IMR-90 (cell line): ENCODE measurements around the gene CMSS1. TPM values are rescaled to one million over a fixed set of nuclear protein-coding genes. Genes with fewer than 3 reads are reported as not detected.

Experiments used
- ATAC-seq: fragments of 200-7000 bp; cut with Tn5 transposase; 2 replicates; pipeline ENCODE4 v1.9.1; 2020; ENCODE audit warnings: low read depth, mild to moderate bottlenecking, moderate library complexity
- BruUV-seq: library from RNA; stranded (reverse); fragments of 400-500 nt; replicated peaks from 2 replicates; lab custom pipeline; 2021; lab: Mats Ljungman, UMichigan
- CTCF ChIA-PET: fragments of 300-600 bp; formaldehyde crosslinking; extraction: SDS; loops from one replicate; lab custom pipeline; 2021; ENCODE audit warnings: antibody characterized with exemption; lab: Yijun Ruan, JAX
- POLR2A ChIA-PET: fragments of 300-600 bp; sonication (Branson Sonifier 250); formaldehyde crosslinking; loops from one replicate; lab custom pipeline; 2022; ENCODE audit warnings: antibody characterized with exemption; ENCODE audit not compliant: unreplicated experiment; lab: Charles Lee
- DNase-seq: peaks from one replicate; pipeline ENCODE4 v3.0.0; 2013
- H2AFZ ChIP-seq: replicated peaks from 2 replicates; pipeline ENCODE3; 2013; ENCODE audit warnings: low read length, mild to moderate bottlenecking; ENCODE audit not compliant: poor library complexity
- H2AK5ac ChIP-seq: 2 replicates; pipeline ENCODE4 v1.6.1; 2013; ENCODE audit warnings: low read depth, low read length, inconsistent platforms
- H2AK9ac ChIP-seq: replicated peaks from 2 replicates; pipeline ENCODE3; 2013; ENCODE audit warnings: mild to moderate bottlenecking, low read depth, low read length, moderate library complexity; ENCODE audit not compliant: poor library complexity
- H2BK120ac ChIP-seq: 2 replicates; pipeline ENCODE4 v1.6.1; 2013; ENCODE audit warnings: low read depth, low read length, inconsistent platforms
- H2BK15ac ChIP-seq: 3 replicates; pipeline ENCODE4 v1.6.1; 2013; ENCODE audit warnings: low read depth, low read length, inconsistent platforms
- H2BK20ac ChIP-seq: 2 replicates; pipeline ENCODE4 v1.6.1; 2013; ENCODE audit warnings: low read depth, mild to moderate bottlenecking, inconsistent platforms, low read length, moderate library complexity
- H2BK5ac ChIP-seq: 2 replicates; pipeline ENCODE4 v1.6.1; 2013; ENCODE audit warnings: mild to moderate bottlenecking, low read depth, low read length, inconsistent platforms; ENCODE audit not compliant: poor library complexity, severe bottlenecking
- H3K14ac ChIP-seq: replicated peaks from 2 replicates; pipeline ENCODE4 v1.6.1; 2013; ENCODE audit warnings: low read depth, low read length, inconsistent platforms
- H3K18ac ChIP-seq: 2 replicates; pipeline ENCODE4 v1.6.1; 2013; ENCODE audit warnings: low read depth, low read length, control low read depth
- H3K23ac ChIP-seq: 2 replicates; pipeline ENCODE4 v1.6.1; 2013; ENCODE audit warnings: low read depth, low read length, inconsistent platforms
- H3K27ac ChIP-seq: 2 replicates; pipeline ENCODE4 v1.5.1; 2013; ENCODE audit warnings: mild to moderate bottlenecking, control low read depth, low read length; ENCODE audit not compliant: insufficient read depth
- H3K27me3 ChIP-seq: 2 replicates; pipeline ENCODE4 v1.6.1; 2013; ENCODE audit warnings: low read length; ENCODE audit not compliant: control insufficient read depth, insufficient read depth
- H3K36me3 ChIP-seq: 2 replicates; pipeline ENCODE4 v1.6.1; 2013; ENCODE audit warnings: low read length, mixed read lengths; ENCODE audit not compliant: control insufficient read depth, insufficient read depth
- H3K4ac ChIP-seq: 2 replicates; pipeline ENCODE4 v1.6.1; 2013; ENCODE audit warnings: low read depth, low read length, inconsistent platforms
- H3K4me1 ChIP-seq: 2 replicates; pipeline ENCODE4 v1.6.1; 2013; ENCODE audit warnings: low read length, mixed read lengths; ENCODE audit not compliant: control insufficient read depth, insufficient read depth
- H3K4me2 ChIP-seq: 2 replicates; pipeline ENCODE4 v1.6.1; 2013; ENCODE audit warnings: low read depth, mild to moderate bottlenecking, control low read depth, low read length, moderate library complexity
- H3K4me3 ChIP-seq: 2 replicates; pipeline ENCODE4 v1.5.1; 2013; ENCODE audit warnings: low read depth, mild to moderate bottlenecking, control low read depth, low read length, moderate library complexity; ENCODE audit not compliant: insufficient read depth
- H3K56ac ChIP-seq: 2 replicates; pipeline ENCODE4 v1.6.1; 2013; ENCODE audit warnings: low read length, inconsistent platforms; ENCODE audit not compliant: insufficient read depth; ENCODE audit errors: extremely low read depth
- H3K79me1 ChIP-seq, 2 experiments: 2 replicates each; pipeline ENCODE4 v1.6.1; 2013; ENCODE audit warnings: low read length in 2 of 2, inconsistent platforms in 1 of 2, low read depth in 1 of 2
- H3K9ac ChIP-seq: 2 replicates; pipeline ENCODE4 v1.6.1; 2013; ENCODE audit warnings: low read depth, low read length, control low read depth
- H3K9me1 ChIP-seq: 2 replicates; pipeline ENCODE4 v1.6.1; 2013; ENCODE audit warnings: low read length, inconsistent platforms; ENCODE audit not compliant: insufficient read depth
- H3K9me3 ChIP-seq: 2 replicates; pipeline ENCODE4 v1.6.1; 2013; ENCODE audit warnings: low read length; ENCODE audit not compliant: control insufficient read depth, insufficient read depth
- H4K20me1 ChIP-seq: 2 replicates; pipeline ENCODE4 v1.6.1; 2013; ENCODE audit warnings: low read length, inconsistent platforms; ENCODE audit not compliant: insufficient read depth
- H4K5ac ChIP-seq: 2 replicates; pipeline ENCODE4 v1.6.1; 2013; ENCODE audit warnings: mild to moderate bottlenecking, low read depth, low read length, control low read depth
- H4K8ac ChIP-seq, 2 experiments: 2 replicates each; pipeline ENCODE4 v1.6.1; 2013; ENCODE audit warnings: low read depth in 2 of 2, low read length in 2 of 2, control low read depth in 1 of 2, inconsistent platforms in 1 of 2
- H4K91ac ChIP-seq: 2 replicates; pipeline ENCODE4 v1.6.1; 2013; ENCODE audit warnings: low read depth, low read length, inconsistent platforms; ENCODE audit not compliant: insufficient read depth
- CEBPB ChIP-seq: IDR thresholded peaks from 2 replicates; pipeline ENCODE4 v1.6.1; 2012; ENCODE audit warnings: low read depth, low read length, improper control_type of control experiment
- CHD1 ChIP-seq: IDR thresholded peaks from 2 replicates; pipeline ENCODE4 v1.6.1; 2012; ENCODE audit warnings: low read depth, low read length, improper control_type of control experiment
- ELK1 ChIP-seq: fragments of 150-350 bp; IDR thresholded peaks from 2 replicates; pipeline ENCODE4 v1.6.1; 2016; ENCODE audit warnings: low read depth, mild to moderate bottlenecking, low read length, moderate library complexity, borderline replicate concordance
- FOS ChIP-seq: fragments of 150-350 bp; IDR thresholded peaks from 2 replicates; pipeline ENCODE4 v1.6.1; 2016; ENCODE audit warnings: low read depth, low read length
- MAFK ChIP-seq: IDR thresholded peaks from 2 replicates; pipeline ENCODE4 v1.6.1; 2012; ENCODE audit warnings: low read depth, low read length, improper control_type of control experiment
- MAZ ChIP-seq: IDR thresholded peaks from 2 replicates; pipeline ENCODE4 v1.6.1; 2012; ENCODE audit warnings: low read depth, mild to moderate bottlenecking, low read length, improper control_type of control experiment, moderate library complexity, borderline replicate concordance
- MXI1 ChIP-seq: IDR thresholded peaks from 2 replicates; pipeline ENCODE4 v1.6.1; 2012; ENCODE audit warnings: low read depth, mild to moderate bottlenecking, low read length, moderate library complexity, borderline replicate concordance
- NFE2L2 ChIP-seq: fragments of 150-350 bp; IDR thresholded peaks from 2 replicates; pipeline ENCODE4 v1.6.1; 2016; ENCODE audit warnings: low read depth, mild to moderate bottlenecking, low read length
- POLR2A ChIP-seq: IDR thresholded peaks from 2 replicates; pipeline ENCODE4 v1.6.1; 2012; ENCODE audit warnings: mild to moderate bottlenecking, low read depth, low read length
- RAD21 ChIP-seq: IDR thresholded peaks from 2 replicates; pipeline ENCODE4 v1.6.1; 2012; ENCODE audit warnings: low read length, improper control_type of control experiment
- RCOR1 ChIP-seq: IDR thresholded peaks from 2 replicates; pipeline ENCODE4 v1.6.1; 2012; ENCODE audit warnings: mild to moderate bottlenecking, low read length, improper control_type of control experiment; ENCODE audit not compliant: insufficient replicate concordance
- RFX5 ChIP-seq: IDR thresholded peaks from 2 replicates; pipeline ENCODE4 v1.8.0; 2012; ENCODE audit warnings: low read depth, mild to moderate bottlenecking, low read length, moderate library complexity
- SMC3 ChIP-seq: fragments of 150-350 bp; IDR thresholded peaks from 2 replicates; pipeline ENCODE4 v1.6.1; 2016; ENCODE audit warnings: low read depth, mild to moderate bottlenecking, antibody characterized with exemption, low read length, moderate library complexity
- USF2 ChIP-seq: fragments of 150-350 bp; IDR thresholded peaks from 2 replicates; pipeline ENCODE4 v1.6.1; 2017; ENCODE audit warnings: mild to moderate bottlenecking, antibody characterized with exemption, low read length, low read depth
- WGBS, 2 experiments: methylation state at CpG; one replicate each; pipeline versions ENCODE4 v1.1.5 to v1.1.7; 2013; ENCODE audit warnings: missing lambda C conversion rate in 2 of 2; ENCODE audit not compliant: insufficient read length in 1 of 2; ENCODE audit errors: extremely low coverage in 2 of 2; 5-methylcytosine and 5-hydroxymethylcytosine counted together
- dilution Hi-C: fragments of 300-500 bp; cut with HindIII; formaldehyde crosslinking; loops from one replicate; pipeline ENCODE4 v1.14.3; 2018; ENCODE audit warnings: low sequenced_read_pairs; ENCODE audit not compliant: unreplicated experiment
- in situ Hi-C: fragments of 300-500 bp; cut with MboI; formaldehyde crosslinking; loops from 3 replicates; pipeline ENCODE4 v1.14.3; 2019; ENCODE audit warnings: low sequenced_read_pairs, inconsistent platforms, mixed read lengths
- intact Hi-C: fragments of 100-400 bp; cut with micrococcal nuclease; formaldehyde crosslinking; loops from 2 replicates; pipeline ENCODE4 v1.10.0; 2022
- polyA plus RNA-seq, 3 experiments: library from polyadenylated mRNA; depleted of rRNA; stranded (reverse); fragments of >200 nt; gene quantifications; 2 replicates each; pipeline ENCODE4 v1.2.3, GENCODE V29; 2012; ENCODE audit warnings: low replicate concordance in 1 of 3
- total RNA-seq: library from RNA; depleted of rRNA; stranded (reverse); fragments of >200 nt; gene quantifications from 2 replicates; pipeline ENCODE4 v1.2.3, GENCODE V29; 2012

The CMSS1 gene
- total and polyA plus RNA-seq, 2 of the 4 experiments (the other 2 are of a cell fraction): 12.5 to 13.6 TPM

- Histone ChIP-seq H3K4me1 (peaks cover 4% of the 10 kb centered on the region; the same call in 1 of the 2 replicates), H3K4ac (0 out of 2 replicates have a peak overlapping the region, but pooled peaks have one; percentile 43), H2BK20ac (peak overlapping the region; percentile 21), H3K4me2 (no peak overlapping the region), H2AK5ac (peak overlapping the region; percentile 57; the same call in 1 of the 2 replicates), H3K18ac (peak overlapping the region; percentile 20; the same call in 1 of the 2 replicates), H3K9me3 (no peaks in the 10 kb centered on the region), H4K20me1 (no peaks in the 10 kb centered on the region), H2BK120ac (peak overlapping the region; percentile 37; the same call in 1 of the 2 replicates), H3K9me1 (0 out of 2 replicates have a peak, but pooled peaks cover 3% of the 10 kb centered on the region), H3K79me1 (no peaks in the 10 kb centered on the region), H4K91ac (no peak overlapping the region), H3K36me3 (no peaks in the 10 kb centered on the region), H3K4me3 (no peak overlapping the region), H4K5ac (no peak overlapping the region; the same call in 1 of the 2 replicates), H3K56ac (no peak overlapping the region), H2BK15ac (peak overlapping the region; percentile 43; the same call in 1 of the 3 replicates), H3K27ac (no peak overlapping the region), H3K14ac (0 out of 2 replicates have a peak overlapping the region, but pooled peaks have one; percentile 9), H3K27me3 (no peaks in the 10 kb centered on the region), H2AFZ (no peak overlapping the region), H2AK9ac (peak overlapping the region; percentile 12), H4K8ac (no peak overlapping the region; a peak in 1 of 4 replicates), H3K9ac (no peak overlapping the region), H3K23ac (no peak overlapping the region), H2BK5ac (no peak overlapping the region)
- dilution Hi-C loops: no loop called here
- ATAC-seq (no peak), DNase-seq (no peak)
- WGBS, 2 experiments: no CpG with 5 or more reads among the region's 6 CpGs
- CTCF ChIA-PET: no interaction called here
- no TSS peak for BruUV-seq
- in situ Hi-C loops: no loop called here
- TF ChIP-seq CEBPB: no peak
- no peak for TF ChIP-seq MXI1
- no peak for TF ChIP-seq RCOR1
- TF ChIP-seq USF2: no peak
- no peak for TF ChIP-seq NFE2L2
- no peak for TF ChIP-seq SMC3
- TF ChIP-seq MAFK: no peak
- TF ChIP-seq RFX5: no peak
- no peak for TF ChIP-seq ELK1
- TF ChIP-seq FOS: no peak
- TF ChIP-seq MAZ: no peak
- TF ChIP-seq RAD21: no peak
- no peak for TF ChIP-seq POLR2A
- no peak for TF ChIP-seq CHD1
- intact Hi-C loops: no loop called here
- POLR2A ChIA-PET: no interaction called here
These were observed 332.2 kb downstream of the CMSS1 start for GRCh38 chr3:100149713-100150415.
